Neural progenitor cell (in vitro differentiated cells): ENCODE measurements around the gene CDC42EP4. TPM values are rescaled to one million over a fixed set of nuclear protein-coding genes. Genes with fewer than 3 reads are reported as not detected.

ENCODE experiments used
- DNase-seq: peaks from one replicate; pipeline ENCODE4 v3.0.0-alpha.2; 2016; ENCODE audit warnings: low spot score
- H2AFZ ChIP-seq: fragments of 200-600 bp; sonication (generic); replicated peaks from 2 replicates; pipeline ENCODE4 v1.6.1; 2016; ENCODE audit warnings: antibody characterized with exemption
- H3F3A ChIP-seq: fragments of 200-600 bp; sonication (generic); 2 replicates; pipeline ENCODE4 v1.6.1; 2016; ENCODE audit warnings: antibody characterized with exemption, low read depth
- H3K27ac ChIP-seq: fragments of 200-600 bp; sonication (generic); 2 replicates; pipeline ENCODE4 v1.5.1; 2016; ENCODE audit warnings: mild to moderate bottlenecking
- H3K27me3 ChIP-seq: fragments of 200-600 bp; sonication (generic); 2 replicates; pipeline ENCODE4 v1.6.1; 2016; ENCODE audit warnings: mild to moderate bottlenecking, moderate library complexity
- H3K36me3 ChIP-seq: fragments of 200-600 bp; sonication (generic); 2 replicates; pipeline ENCODE4 v1.5.1; 2016
- H3K4me1 ChIP-seq: fragments of 200-600 bp; sonication (generic); 2 replicates; pipeline ENCODE4 v1.6.1; 2016; ENCODE audit warnings: mixed run types
- H3K4me2 ChIP-seq: fragments of 200-600 bp; sonication (generic); 2 replicates; pipeline ENCODE4 v1.6.1; 2016
- H3K4me3 ChIP-seq: fragments of 200-600 bp; sonication (generic); 2 replicates; pipeline ENCODE4 v1.5.1; 2016
- H3K79me2 ChIP-seq: fragments of 200-600 bp; sonication (generic); 2 replicates; pipeline ENCODE4 v1.6.1; 2016; ENCODE audit warnings: low read depth
- H3K9ac ChIP-seq: fragments of 200-600 bp; sonication (generic); 2 replicates; pipeline ENCODE4 v1.6.1; 2016
- H3K9me3 ChIP-seq: fragments of 200-600 bp; sonication (generic); 2 replicates; pipeline ENCODE4 v1.5.1; 2016; ENCODE audit warnings: low read depth
- H4K20me1 ChIP-seq: fragments of 200-600 bp; sonication (generic); 2 replicates; pipeline ENCODE4 v1.6.1; 2016; ENCODE audit warnings: low read depth
- H3K27ac Mint-ChIP-seq: 3 replicates; pipeline ENCODE4 v1.8.0; 2021; ENCODE audit warnings: mixed read lengths
- H3K27me3 Mint-ChIP-seq: 2 replicates; pipeline ENCODE4 v1.8.0; 2022; ENCODE audit warnings: low read depth, mild to moderate bottlenecking, inconsistent platforms, moderate library complexity, mixed read lengths; ENCODE audit not compliant: insufficient read depth
- H3K36me3 Mint-ChIP-seq: 3 replicates; pipeline ENCODE4 v1.8.0; 2021; ENCODE audit warnings: mixed read lengths
- H3K4me1 Mint-ChIP-seq: 3 replicates; pipeline ENCODE4 v1.8.0; 2021; ENCODE audit warnings: mixed read lengths
- H3K4me3 Mint-ChIP-seq: 3 replicates; pipeline ENCODE4 v1.8.0; 2021; ENCODE audit warnings: mild to moderate bottlenecking, moderate library complexity, mixed read lengths
- H3K9me3 Mint-ChIP-seq: 3 replicates; pipeline ENCODE4 v1.8.0; 2020; ENCODE audit warnings: mixed read lengths
- CTCF ChIP-seq: fragments of 200-600 bp; sonication (generic); IDR thresholded peaks from 2 replicates; pipeline ENCODE4 v1.5.1; 2017; ENCODE audit warnings: antibody characterized with exemption, mild to moderate bottlenecking
- EZH2 ChIP-seq: fragments of 200-600 bp; sonication (generic); IDR thresholded peaks from 2 replicates; pipeline ENCODE4 v1.6.1; 2017; ENCODE audit warnings: antibody characterized with exemption, mild to moderate bottlenecking, moderate library complexity
- EZH2phosphoT487 ChIP-seq: fragments of 200-600 bp; sonication (generic); IDR thresholded peaks from 2 replicates; pipeline ENCODE4 v1.6.1; 2017; ENCODE audit warnings: antibody characterized with exemption
- total RNA-seq: library from RNA; depleted of rRNA; stranded (reverse); fragments of >200 nt; gene quantifications from 2 replicates; pipeline ENCODE4 v1.2.3, GENCODE V29; 2015; ENCODE audit warnings: low replicate concordance

CDC42EP4 gene
- total RNA-seq, 1 donor from 2014 or later, result 10.8 TPM

DNA sequence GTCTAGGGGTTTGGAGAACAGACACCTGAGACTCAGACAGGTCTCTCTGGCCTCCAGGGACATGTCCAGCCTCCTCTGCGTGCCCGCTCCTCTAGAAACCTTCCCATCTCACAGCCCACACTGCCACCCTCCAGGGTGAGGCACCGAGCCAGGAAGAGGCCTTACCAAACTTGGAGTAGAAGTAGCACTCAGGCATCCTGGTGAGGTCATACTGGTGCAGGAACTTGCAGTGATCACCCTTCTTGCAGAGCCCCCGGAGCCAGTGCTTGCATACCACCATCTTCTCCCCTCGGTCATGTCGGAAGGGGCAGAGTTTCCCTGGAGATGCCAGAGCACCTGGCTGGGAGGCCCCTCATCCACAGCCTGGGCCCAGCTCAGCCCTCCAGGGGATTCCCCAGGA is 54.3 kb downstream of the CDC42EP4 start:
- peaks cover 23% of the 10 kb centered on the region for H3K4me1 Mint-ChIP-seq
- Histone ChIP-seq H3K27me3 (peaks cover 9% of the 10 kb centered on the region), H3K9me3 (no peaks in the 10 kb centered on the region), H3K9ac (no peak overlapping the region), H3K27ac (no peak overlapping the region), H3K4me2 (no peak overlapping the region), H3F3A (peaks cover 16% of the 10 kb centered on the region), H4K20me1 (peaks cover 2% of the 10 kb centered on the region), H3K4me1 (peaks cover 19% of the 10 kb centered on the region), H2AFZ (no peak overlapping the region), H3K4me3 (no peak overlapping the region), H3K36me3 (no peaks in the 10 kb centered on the region), H3K79me2 (no peaks in the 10 kb centered on the region)
- no peak overlapping the region for H3K27ac Mint-ChIP-seq
- peaks cover 6% of the 10 kb centered on the region for H3K27me3 Mint-ChIP-seq
- H3K36me3 Mint-ChIP-seq, result no peaks in the 10 kb centered on the region
- TF ChIP-seq EZH2phosphoT487 (no peak), EZH2 (no peak), CTCF (no peak)
- no peak for DNase-seq
- no peak overlapping the region for H3K4me3 Mint-ChIP-seq
- no peaks in the 10 kb centered on the region for H3K9me3 Mint-ChIP-seq

DNA sequence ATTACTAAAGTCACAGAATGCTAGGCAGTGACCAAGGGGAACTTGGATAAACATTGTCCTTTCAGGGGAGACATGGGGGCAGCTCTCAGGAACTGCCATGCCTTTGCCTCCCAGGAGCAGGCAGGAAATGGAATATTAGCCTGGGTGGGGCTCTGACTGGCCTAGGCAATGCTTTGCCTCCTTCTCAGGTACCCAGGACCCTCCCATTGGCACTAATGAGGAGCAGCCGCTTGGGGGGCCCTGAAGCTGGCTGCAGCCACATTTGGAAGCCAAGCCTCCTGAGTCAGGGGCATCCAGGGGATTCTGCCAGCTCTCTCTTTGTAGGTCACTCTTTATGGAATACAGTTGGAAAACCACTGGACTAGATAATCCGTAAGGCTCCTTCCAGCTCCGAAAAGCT is 55.6 kb downstream of the CDC42EP4 start:
- Mint-ChIP-seq H3K27me3 (peaks cover 5% of the 10 kb centered on the region), H3K4me1 (peaks cover 21% of the 10 kb centered on the region), H3K4me3 (no peak overlapping the region), H3K9me3 (no peaks in the 10 kb centered on the region), H3K27ac (peak overlapping the region; percentile 69), H3K36me3 (no peaks in the 10 kb centered on the region)
- no peaks in the 10 kb centered on the region for H3K9me3 ChIP-seq
- no peaks in the 10 kb centered on the region for H3K79me2 ChIP-seq
- no peak overlapping the region for H3K9ac ChIP-seq
- H3F3A ChIP-seq, result peaks cover 14% of the 10 kb centered on the region
- TF ChIP-seq EZH2phosphoT487, result no peak
- TF ChIP-seq EZH2, result no peak
- no peak for TF ChIP-seq CTCF
- no peak overlapping the region for H2AFZ ChIP-seq
- no peak overlapping the region for H3K27ac ChIP-seq
- H4K20me1 ChIP-seq, result peaks cover under 1% of the 10 kb centered on the region
- H3K4me2 ChIP-seq, result no peak overlapping the region
- DNase-seq, result peak; percentile 20
- peaks cover 9% of the 10 kb centered on the region for H3K4me1 ChIP-seq
- no peaks in the 10 kb centered on the region for H3K36me3 ChIP-seq
- peaks cover 15% of the 10 kb centered on the region for H3K27me3 ChIP-seq
- H3K4me3 ChIP-seq, result no peak overlapping the region

DNA sequence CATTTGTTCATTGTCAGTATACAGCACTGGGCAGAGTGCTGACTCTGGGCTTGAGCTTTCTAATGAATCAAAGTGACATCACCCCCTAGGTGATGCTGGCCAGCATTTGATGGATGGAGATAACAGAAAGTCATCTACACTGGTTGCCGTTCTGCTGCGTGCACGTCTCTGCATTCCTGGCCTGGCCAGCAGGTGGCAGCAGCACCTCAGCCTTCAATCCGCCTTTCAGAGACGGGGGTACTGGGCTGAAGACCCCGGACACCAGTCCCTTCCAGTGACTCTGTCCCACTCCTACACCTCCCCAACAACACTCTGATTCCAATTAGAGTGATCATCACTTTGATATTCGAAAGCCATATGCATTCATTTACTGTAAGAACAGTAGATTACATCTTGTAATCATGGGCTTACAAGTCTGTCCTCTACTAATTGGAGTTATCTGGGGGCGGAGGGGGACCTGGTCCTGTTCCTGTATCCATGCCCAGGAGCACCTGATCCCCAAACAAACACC is 56.1 kb downstream of the CDC42EP4 start:
- Mint-ChIP-seq H3K9me3 (no peaks in the 10 kb centered on the region), H3K36me3 (no peaks in the 10 kb centered on the region), H3K27ac (peak overlapping the region; percentile 69), H3K4me1 (peaks cover 23% of the 10 kb centered on the region), H3K4me3 (no peak overlapping the region), H3K27me3 (peaks cover 6% of the 10 kb centered on the region)
- H3K4me2 ChIP-seq, result no peak overlapping the region
- no peak overlapping the region for H2AFZ ChIP-seq
- no peak overlapping the region for H3K9ac ChIP-seq
- peaks cover 15% of the 10 kb centered on the region for H3K27me3 ChIP-seq
- H3F3A ChIP-seq, result peaks cover 15% of the 10 kb centered on the region
- H3K4me3 ChIP-seq, result no peak overlapping the region
- H4K20me1 ChIP-seq, result peaks cover 5% of the 10 kb centered on the region
- TF ChIP-seq CTCF (peak; percentile 99), EZH2 (no peak)
- DNase-seq, result peak; percentile 78
- H3K79me2 ChIP-seq, result no peaks in the 10 kb centered on the region
- no peaks in the 10 kb centered on the region for H3K9me3 ChIP-seq
- peaks cover 9% of the 10 kb centered on the region for H3K4me1 ChIP-seq
- no peaks in the 10 kb centered on the region for H3K36me3 ChIP-seq
- no peak overlapping the region for H3K27ac ChIP-seq
